Coronary artery (tissue), 2 donors: Measurements from ENCODE around the gene CHTF18.

Source experiments
- DNase-seq: peaks from one replicate; pipeline ENCODE4 v3.0.0-alpha.2; 2017; ENCODE audit warnings: low spot score
- H3K27ac ChIP-seq, 2 donors: fragments of 200-600 bp; sonication (generic); one replicate each; pipeline ENCODE4 v1.5.1; 2016 to 2019
- H3K4me3 ChIP-seq: fragments of 200-600 bp; sonication (generic); 2 replicates; pipeline ENCODE4 v1.5.1; 2016; ENCODE audit warnings: mild to moderate bottlenecking, moderate library complexity
- CTCF ChIP-seq: fragments of 200-600 bp; sonication (generic); IDR thresholded peaks from one replicate; pipeline ENCODE4 v1.5.1; 2019; ENCODE audit warnings: antibody characterized with exemption

CHTF18 gene

GRCh38 chr16:799111-799947 lies 10.9 kb downstream of the CHTF18 start:
- no peak for DNase-seq
- TF ChIP-seq CTCF = no peak
- H3K4me3 ChIP-seq = no peak overlapping the region
- H3K27ac ChIP-seq = no peak overlapping the region

GRCh38 chr16:799948-800833 lies 11.8 kb downstream of the CHTF18 start, which contains the start of gene GNG13:
GNG13 (minus strand) TSS chr16:800734; CDS start chr16:799077, 1,657 bp downstream.
- no peak within 1 kb of the TSS for H3K4me3 ChIP-seq
- no peak for TF ChIP-seq CTCF
- DNase-seq = no peak
- no peak within 1 kb of the TSS for H3K27ac ChIP-seq

GRCh38 chr16:800834-801511 lies 12.6 kb downstream of the CHTF18 start:
- DNase-seq = no peak
- no peak overlapping the region for H3K4me3 ChIP-seq
- no peak for TF ChIP-seq CTCF

GRCh38 chr16:801584-802363 lies 13.4 kb downstream of the CHTF18 start:
- Histone ChIP-seq H3K27ac (no peak overlapping the region), H3K4me3 (no peak overlapping the region)
- no peak for TF ChIP-seq CTCF
- no peak for DNase-seq

More at GRCh38 chr16:800834-801511, 12.6 kb downstream of the CHTF18 start:
- no peak overlapping the region for H3K27ac ChIP-seq

- Histone ChIP-seq H3K27ac (no peak overlapping the region), H3K4me3 (no peak overlapping the region)
- no peak for DNase-seq
- no peak for TF ChIP-seq CTCF
These were observed 14.0 kb downstream of the CHTF18 start for GRCh38 chr16:802461-802860.
